ENCODE measurements around the gene RPS16. TPM values are rescaled to one million over a fixed set of nuclear protein-coding genes. Genes with fewer than 3 reads are reported as not detected.
A peak's percentile ranks its signal among the peaks of the same experiment; 100 is the strongest.

Gene RPS16
- total and polyA plus RNA-seq, 2 of the 13 experiments (the other 11 are each of a cell fraction or from before 2014, with no cell fraction given): 488 to 2,583 TPM

- no peak for TF ChIP-seq REST (IDR thresholded peaks at IDR 0.05; ENCODE audit: borderline replicate concordance in 1 of 2, low read depth in 1 of 2, low read length in 2 of 2)
- TF ChIP-seq, protein P1, sequence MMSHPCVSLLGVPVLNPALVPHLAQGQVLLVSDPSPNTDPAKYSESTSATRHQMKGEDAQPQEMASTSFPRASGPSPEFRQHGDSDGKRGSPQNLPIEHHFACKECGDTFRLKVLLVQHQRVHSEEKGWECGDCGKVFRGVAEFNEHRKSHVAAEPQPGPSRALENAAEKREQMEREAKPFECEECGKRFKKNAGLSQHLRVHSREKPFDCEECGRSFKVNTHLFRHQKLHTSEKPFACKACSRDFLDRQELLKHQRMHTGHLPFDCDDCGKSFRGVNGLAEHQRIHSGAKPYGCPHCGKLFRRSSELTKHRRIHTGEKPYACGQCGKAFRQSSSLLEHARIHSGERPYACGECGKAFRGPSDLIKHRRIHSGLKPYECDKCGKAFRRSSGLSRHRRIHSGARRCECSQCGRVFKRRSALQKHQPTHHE (CRISPR knock-in tag; IDR thresholded peaks at IDR 0.05; ENCODE audit: borderline replicate concordance): no peak
- 0 out of 2 replicates have a peak, but pooled peaks have one; percentile 54 for TF ChIP-seq ZNF326 (CRISPR knock-in tag; IDR thresholded peaks at IDR 0.05; ENCODE audit: borderline replicate concordance)
- TF ChIP-seq SNAPC2 (CRISPR knock-in tag; IDR thresholded peaks at IDR 0.05): no peak
- TF ChIP-seq, protein P2, sequence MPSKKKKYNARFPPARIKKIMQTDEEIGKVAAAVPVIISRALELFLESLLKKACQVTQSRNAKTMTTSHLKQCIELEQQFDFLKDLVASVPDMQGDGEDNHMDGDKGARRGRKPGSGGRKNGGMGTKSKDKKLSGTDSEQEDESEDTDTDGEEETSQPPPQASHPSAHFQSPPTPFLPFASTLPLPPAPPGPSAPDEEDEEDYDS (CRISPR knock-in tag; IDR thresholded peaks at IDR 0.05): no peak
- no peak for TF ChIP-seq MXI1 (IDR thresholded peaks at IDR 0.05; ENCODE audit: borderline replicate concordance, low read depth, low read length)
Measured at GRCh38 chr19:39402346-39403300, 33.1 kb downstream of the RPS16 start (continued).

Data from HepG2 (cell line).